Endothelial cell of umbilical vein (primary cell): ENCODE measurements around the gene MTF2.
"Not testable (repeated sequence)": the region's sequence is repeated elsewhere in the genome, so short reads cannot be mapped to it uniquely, and the experiment has no call there.

ENCODE experiments used
- CTCF ChIP-seq, 2 donors: IDR thresholded peaks; 1 replicate in 1 of 2; 2 replicates in 1 of 2; pipeline ENCODE4 v1.5.1; 2011; ENCODE audit warnings: low read length in 2 of 2, mild to moderate bottlenecking in 2 of 2, moderate library complexity in 2 of 2, control low read depth in 1 of 2, inconsistent platforms in 1 of 2, low read depth in 1 of 2; ENCODE audit not compliant: insufficient read depth in 1 of 2; ENCODE audit errors: extremely low read depth in 1 of 2
- FOS ChIP-seq: IDR thresholded peaks from 2 replicates; pipeline ENCODE4 v1.6.1; 2011; ENCODE audit warnings: mild to moderate bottlenecking, low read length, moderate library complexity, borderline replicate concordance; ENCODE audit not compliant: insufficient read depth
- POLR2AphosphoS5 ChIP-seq: IDR thresholded peaks from 2 replicates; pipeline ENCODE4 v1.6.1; 2012; ENCODE audit warnings: low read depth, mild to moderate bottlenecking, control low read depth, low read length, moderate library complexity; ENCODE audit not compliant: insufficient read depth

- not testable (repeated sequence) for TF ChIP-seq CTCF (IDR thresholded peaks at IDR 0.05; ENCODE audit: extremely low read depth in 1 of 2, insufficient read depth in 1 of 2, low read depth in 1 of 2, low read length in 2 of 2); POLR2AphosphoS5; FOS
These were observed 86.8 kb downstream of the MTF2 start for GRCh38 chr1:93165895-93166294.
